ENCODE data around the gene IRAK2. TPM values are rescaled to one million over a fixed set of nuclear protein-coding genes. Genes with fewer than 3 reads are reported as not detected.

IRAK2 gene
- total RNA-seq, 1 donor from 2014 or later = 0.69 TPM

- Mint-ChIP-seq H3K4me1 (no peaks in the 10 kb centered on the region), H3K27ac (no peak overlapping the region), H3K4me3 (no peak overlapping the region), H3K36me3 (peaks cover 14% of the 10 kb centered on the region), H3K27me3 (ENCODE audit: low read depth) (no peaks in the 10 kb centered on the region), H3K9me3 (no peaks in the 10 kb centered on the region)
- DNase-seq (ENCODE audit: low spot score in 2 of 2, unreplicated experiment in 2 of 2) = no peak
- TF ChIP-seq CTCF (IDR thresholded peaks at IDR 0.05; ENCODE audit: unreplicated experiment) = no peak
Observed at GRCh38 chr3:10283638-10284037, 118.9 kb downstream of the IRAK2 start.

- Mint-ChIP-seq H3K27me3 (ENCODE audit: low read depth) (no peaks in the 10 kb centered on the region), H3K4me3 (no peak overlapping the region), H3K36me3 (peaks cover 11% of the 10 kb centered on the region), H3K9me3 (no peaks in the 10 kb centered on the region), H3K27ac (no peak overlapping the region), H3K4me1 (no peaks in the 10 kb centered on the region)
- no peak for DNase-seq (ENCODE audit: low spot score in 2 of 2, unreplicated experiment in 2 of 2)
- no peak for TF ChIP-seq CTCF (IDR thresholded peaks at IDR 0.05; ENCODE audit: unreplicated experiment)
Observed at GRCh38 chr3:10284496-10284895, 119.8 kb downstream of the IRAK2 start.

GRCh38 chr3:10285272-10286132, 120.8 kb downstream of the IRAK2 start:
- no peak for DNase-seq (ENCODE audit: low spot score in 2 of 2, unreplicated experiment in 2 of 2)
- H3K27ac Mint-ChIP-seq = no peak overlapping the region
- H3K4me1 Mint-ChIP-seq = no peaks in the 10 kb centered on the region
- H3K36me3 Mint-ChIP-seq = peaks cover 6% of the 10 kb centered on the region
- H3K9me3 Mint-ChIP-seq = no peaks in the 10 kb centered on the region
- TF ChIP-seq CTCF (IDR thresholded peaks at IDR 0.05; ENCODE audit: unreplicated experiment) = no peak
- H3K27me3 Mint-ChIP-seq (ENCODE audit: low read depth) = no peaks in the 10 kb centered on the region
- no peak overlapping the region for H3K4me3 Mint-ChIP-seq

- Mint-ChIP-seq H3K9me3 (no peaks in the 10 kb centered on the region), H3K27ac (no peak overlapping the region), H3K4me3 (no peak overlapping the region), H3K4me1 (no peaks in the 10 kb centered on the region), H3K27me3 (ENCODE audit: low read depth) (no peaks in the 10 kb centered on the region), H3K36me3 (peaks cover 6% of the 10 kb centered on the region)
- no peak for DNase-seq (ENCODE audit: low spot score in 2 of 2, unreplicated experiment in 2 of 2)
- TF ChIP-seq CTCF (IDR thresholded peaks at IDR 0.05; ENCODE audit: unreplicated experiment) = no peak
Observed at GRCh38 chr3:10286133-10286524, 121.4 kb downstream of the IRAK2 start.

DNA sequence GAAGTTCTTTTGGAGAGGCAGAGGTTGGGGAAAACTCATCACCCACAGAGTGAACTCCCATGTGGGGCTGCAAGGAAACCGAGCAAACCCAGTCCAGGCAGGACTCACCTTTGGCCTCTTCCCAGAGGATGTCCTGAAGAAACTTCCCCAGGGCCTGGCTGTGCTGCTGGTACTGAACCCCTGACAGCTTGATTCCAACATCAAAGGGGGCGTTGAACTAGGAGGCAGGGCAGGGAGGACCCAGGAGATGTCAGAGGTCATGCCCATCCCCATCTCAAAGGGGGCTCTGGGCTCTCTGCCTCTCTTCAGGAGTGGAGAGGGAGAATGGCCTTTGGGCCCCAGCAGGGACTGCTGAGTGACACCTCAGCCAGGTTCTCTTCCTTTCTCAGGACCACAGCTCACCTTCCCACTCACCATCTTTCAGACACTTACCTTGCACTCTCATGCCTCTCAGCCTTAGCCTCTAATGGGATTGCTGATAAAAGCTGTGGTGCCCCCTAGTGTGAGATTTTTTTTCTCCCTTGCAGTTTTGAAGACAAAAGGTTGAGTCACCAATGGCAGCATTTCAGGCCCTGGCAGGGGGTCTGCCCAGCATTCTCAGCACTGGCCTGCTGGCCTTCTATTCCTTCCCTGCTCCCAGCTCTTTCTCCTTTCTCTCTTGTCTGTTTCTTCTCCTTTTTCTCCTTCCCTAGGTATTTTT, 122.0 kb downstream of the IRAK2 start:
- Mint-ChIP-seq H3K4me3 (no peak overlapping the region), H3K4me1 (no peaks in the 10 kb centered on the region), H3K27ac (no peak overlapping the region), H3K9me3 (no peaks in the 10 kb centered on the region), H3K36me3 (peaks cover 6% of the 10 kb centered on the region), H3K27me3 (ENCODE audit: low read depth) (no peaks in the 10 kb centered on the region)
- DNase-seq (ENCODE audit: low spot score in 2 of 2, unreplicated experiment in 2 of 2) = no peak
- no peak for TF ChIP-seq CTCF (IDR thresholded peaks at IDR 0.05; ENCODE audit: unreplicated experiment)

Measured in mesothelial cell of epicardium (in vitro differentiated cells).